Activated T-cell treated with anti-CD3 and anti-CD28 coated beads, Interleukin-2, amount 50 U/mL, for 48 hours (primary cell): ENCODE data around the gene PCSK6.

Source experiments
- DNase-seq, 2 experiments: peaks; one replicate each; pipeline ENCODE4 v3.0.0-alpha.2; 2020

The PCSK6 gene

GRCh38 chr15:101349047-101349951 is 140.2 kb downstream of the PCSK6 start:
- DNase-seq = no peak

- no peak for DNase-seq
Measured at GRCh38 chr15:101348643-101349042, 140.9 kb downstream of the PCSK6 start.

DNA sequence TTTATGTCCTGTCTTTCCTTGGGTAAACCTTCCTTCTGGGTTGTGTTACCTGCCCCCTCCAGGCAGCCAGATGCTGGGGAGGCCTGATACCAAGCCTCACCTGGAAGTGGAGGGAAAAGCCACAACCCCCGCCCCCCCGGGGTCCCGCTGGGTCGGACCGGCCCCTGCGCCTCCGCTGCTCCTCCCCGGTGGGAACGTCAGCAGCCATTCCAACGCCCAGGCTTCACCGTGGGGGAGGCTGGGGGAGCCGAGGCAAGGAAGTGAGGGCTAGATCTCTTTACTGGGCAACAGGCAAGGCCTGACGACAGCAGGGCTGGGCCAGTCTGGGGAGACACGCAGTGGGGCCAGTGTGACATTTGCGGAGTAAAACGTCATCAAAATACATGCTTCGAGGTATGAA is 141.5 kb downstream of the PCSK6 start:
- no peak for DNase-seq

GRCh38 chr15:101347454-101347853 is 142.1 kb downstream of the PCSK6 start:
- no peak for DNase-seq

DNA sequence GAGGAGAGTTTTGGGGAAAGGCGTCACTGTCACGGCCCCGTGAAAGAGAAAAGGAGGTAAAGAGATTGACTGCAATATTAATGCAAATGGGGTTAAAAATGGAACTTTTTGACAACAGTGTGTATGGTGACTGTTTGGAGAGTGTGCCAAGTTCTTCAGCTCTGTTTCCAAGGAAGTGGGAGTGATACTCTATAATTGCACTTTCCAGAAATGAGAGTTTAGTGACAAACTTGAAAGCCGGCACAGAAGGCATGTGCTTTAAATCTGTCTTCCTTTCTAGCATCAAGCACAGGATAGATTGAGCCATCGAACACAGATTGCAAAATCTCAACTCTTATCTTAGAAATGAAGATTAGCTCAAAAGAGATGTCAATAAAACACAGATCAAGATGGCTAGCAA is 142.6 kb downstream of the PCSK6 start:
- DNase-seq = no peak

- DNase-seq = no peak
Measured at GRCh38 chr15:101342056-101342455, 147.5 kb downstream of the PCSK6 start.

DNA sequence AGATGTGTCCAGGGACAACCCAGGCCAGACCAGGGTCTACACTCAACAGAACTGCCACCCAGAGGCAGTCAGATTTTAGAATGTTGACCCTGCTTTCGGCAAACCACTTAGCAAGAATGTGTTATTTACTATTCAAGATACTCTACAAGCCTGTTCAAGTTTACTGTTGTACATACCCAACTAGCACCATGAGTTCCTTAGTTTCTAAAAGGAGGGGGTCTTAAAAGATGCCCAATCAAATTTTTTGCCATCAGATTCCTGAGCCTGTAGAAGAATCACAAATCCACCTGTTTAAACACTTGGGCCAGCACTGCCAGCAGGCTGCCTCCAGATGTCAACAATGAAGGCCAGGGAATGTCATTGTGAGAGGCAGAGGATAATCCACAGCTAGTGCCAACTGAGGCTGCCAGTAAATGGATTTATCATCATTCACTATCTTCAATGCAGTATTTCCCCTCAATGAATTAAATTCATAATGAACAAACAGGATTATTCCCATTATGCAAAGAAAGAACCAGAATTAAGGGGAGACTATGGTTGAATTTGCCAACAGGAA is 150.9 kb downstream of the PCSK6 start:
- DNase-seq = no peak

DNA sequence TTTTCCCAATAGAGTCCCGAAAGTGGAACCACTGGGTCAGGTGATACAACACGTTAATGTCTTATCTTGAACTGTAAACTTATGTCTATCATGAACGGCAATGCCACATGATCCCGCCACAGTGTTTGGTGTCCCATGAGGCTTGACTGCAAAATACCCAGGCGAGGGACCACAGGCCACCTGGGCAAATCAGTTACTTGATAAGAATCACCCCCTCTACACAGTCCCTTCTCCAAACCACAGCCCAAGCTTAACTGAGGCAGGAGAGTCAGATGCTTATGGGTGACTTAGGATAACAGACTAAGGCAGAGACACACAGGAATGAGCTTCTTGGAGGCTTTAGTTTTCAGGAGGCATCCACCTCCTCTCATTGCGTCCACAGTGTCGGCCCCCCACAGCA is 151.5 kb downstream of the PCSK6 start:
- DNase-seq = no peak

- DNase-seq = peak; percentile 53 to 62
Measured at GRCh38 chr15:101333907-101334789, 155.4 kb downstream of the PCSK6 start.

GRCh38 chr15:101332061-101332467 is 157.4 kb downstream of the PCSK6 start:
- no peak for DNase-seq

DNA sequence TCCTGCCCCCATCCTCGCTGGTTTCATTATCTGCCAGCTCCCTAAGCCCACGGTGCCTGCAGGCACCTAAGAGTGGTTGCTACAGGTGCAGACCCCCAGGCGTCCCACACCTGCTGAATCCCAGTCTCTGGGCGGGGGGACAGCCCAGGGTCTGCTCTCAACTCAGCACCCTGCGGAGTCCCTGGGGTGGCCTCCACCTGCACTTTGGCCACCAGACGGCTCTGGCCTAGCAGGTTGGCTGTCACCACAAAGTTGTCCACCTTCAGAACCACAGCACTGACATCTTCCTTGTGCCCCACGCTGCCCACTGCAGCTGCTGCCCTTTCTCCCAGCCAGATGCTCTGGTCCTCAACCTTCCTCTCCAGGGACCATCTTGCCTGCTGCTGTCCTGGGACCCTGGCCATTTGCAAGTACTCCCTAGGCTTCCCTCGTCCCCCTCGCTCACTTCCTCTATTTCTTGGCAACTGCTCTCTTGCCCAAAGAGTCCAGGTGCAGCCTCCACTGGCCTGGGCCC is 159.6 kb downstream of the PCSK6 start:
- DNase-seq = no peak

GRCh38 chr15:101329309-101329863 is 160.1 kb downstream of the PCSK6 start:
- no peak for DNase-seq

DNA sequence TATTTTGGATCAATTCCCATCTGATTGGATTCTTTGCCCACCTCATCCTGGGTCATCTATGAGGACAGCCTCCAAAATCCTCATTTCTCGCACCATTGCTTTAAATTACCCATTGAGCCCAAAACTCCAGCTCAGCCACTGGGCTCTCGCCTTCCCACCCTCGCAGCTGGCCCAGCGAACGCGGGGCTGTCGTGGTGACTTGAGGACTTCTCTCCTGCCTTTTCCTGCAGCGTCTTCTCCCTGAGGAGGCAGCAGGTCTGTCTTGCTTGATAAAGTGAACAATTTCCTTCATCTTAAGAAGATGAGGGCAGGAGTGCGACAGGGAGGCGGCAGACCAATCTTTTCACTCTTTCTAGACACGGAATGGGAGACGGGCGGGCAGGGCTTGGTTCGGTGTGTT is 161.5 kb downstream of the PCSK6 start:
- no peak for DNase-seq

GRCh38 chr15:101327147-101327740 is 162.3 kb downstream of the PCSK6 start:
- no peak for DNase-seq

GRCh38 chr15:101326462-101327146 is 162.9 kb downstream of the PCSK6 start:
- DNase-seq = no peak

- no peak for DNase-seq
Measured at GRCh38 chr15:101326026-101326315, 163.5 kb downstream of the PCSK6 start.

GRCh38 chr15:101325263-101326025 is 164.1 kb downstream of the PCSK6 start:
- no peak for DNase-seq

DNA sequence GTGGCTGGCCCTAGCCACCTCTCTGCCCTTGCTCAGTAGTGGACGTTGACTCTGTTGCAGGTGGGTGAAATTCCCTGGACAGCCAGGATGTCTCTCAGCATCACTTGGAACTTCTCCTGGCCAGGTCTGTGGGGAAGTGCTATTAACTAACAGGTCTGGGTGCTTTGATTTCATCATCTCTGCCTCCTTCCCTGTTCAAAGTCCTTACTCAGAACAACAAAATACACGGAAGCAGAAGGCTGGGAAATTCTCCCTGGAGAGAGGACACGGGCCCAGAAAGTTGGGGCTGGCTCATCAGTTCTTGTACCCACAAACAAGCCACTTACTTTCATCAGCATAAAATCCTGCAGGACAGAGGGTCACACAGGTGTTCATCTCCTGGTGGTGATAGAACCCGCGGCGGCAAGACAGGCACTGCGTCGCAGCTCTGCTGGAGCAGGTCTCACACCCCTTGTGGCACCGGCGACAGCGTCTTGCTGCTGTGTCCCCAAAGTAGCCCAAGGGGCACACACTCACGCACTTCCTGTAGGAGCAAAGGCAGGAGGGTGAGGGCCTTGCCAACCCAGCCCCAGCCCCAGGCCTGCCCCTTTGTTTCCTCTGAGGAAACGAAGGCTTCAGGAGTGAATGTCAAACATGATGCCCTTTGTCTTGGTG is 164.9 kb downstream of the PCSK6 start:
- DNase-seq = no peak

- no peak for DNase-seq
Measured at GRCh38 chr15:101323793-101324523, 165.5 kb downstream of the PCSK6 start.

- DNase-seq = no peak
Measured at GRCh38 chr15:101322854-101323477, 166.5 kb downstream of the PCSK6 start.
